HG02678 (cell line): Measurements from ENCODE around the gene TAOK2.

ENCODE experiments used
- ATAC-seq: cut with Tn5 transposase; IDR thresholded peaks from one replicate; pipeline ENCODE4 v1.9.1; 2021; ENCODE audit warnings: mild to moderate bottlenecking, moderate library complexity; ENCODE audit not compliant: unreplicated experiment

Gene TAOK2

DNA sequence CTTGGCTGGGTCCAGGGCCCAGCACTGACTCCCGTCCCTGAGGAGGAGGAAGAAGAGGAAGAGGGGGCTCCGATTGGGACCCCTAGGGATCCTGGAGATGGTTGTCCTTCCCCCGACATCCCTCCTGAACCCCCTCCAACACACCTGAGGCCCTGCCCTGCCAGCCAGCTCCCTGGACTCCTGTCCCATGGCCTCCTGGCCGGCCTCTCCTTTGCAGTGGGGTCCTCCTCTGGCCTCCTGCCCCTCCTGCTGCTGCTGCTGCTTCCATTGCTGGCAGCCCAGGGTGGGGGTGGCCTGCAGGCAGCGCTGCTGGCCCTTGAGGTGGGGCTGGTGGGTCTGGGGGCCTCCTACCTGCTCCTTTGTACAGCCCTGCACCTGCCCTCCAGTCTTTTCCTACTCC, 13.3 kb downstream of the TAOK2 start:
- no peak for ATAC-seq

DNA sequence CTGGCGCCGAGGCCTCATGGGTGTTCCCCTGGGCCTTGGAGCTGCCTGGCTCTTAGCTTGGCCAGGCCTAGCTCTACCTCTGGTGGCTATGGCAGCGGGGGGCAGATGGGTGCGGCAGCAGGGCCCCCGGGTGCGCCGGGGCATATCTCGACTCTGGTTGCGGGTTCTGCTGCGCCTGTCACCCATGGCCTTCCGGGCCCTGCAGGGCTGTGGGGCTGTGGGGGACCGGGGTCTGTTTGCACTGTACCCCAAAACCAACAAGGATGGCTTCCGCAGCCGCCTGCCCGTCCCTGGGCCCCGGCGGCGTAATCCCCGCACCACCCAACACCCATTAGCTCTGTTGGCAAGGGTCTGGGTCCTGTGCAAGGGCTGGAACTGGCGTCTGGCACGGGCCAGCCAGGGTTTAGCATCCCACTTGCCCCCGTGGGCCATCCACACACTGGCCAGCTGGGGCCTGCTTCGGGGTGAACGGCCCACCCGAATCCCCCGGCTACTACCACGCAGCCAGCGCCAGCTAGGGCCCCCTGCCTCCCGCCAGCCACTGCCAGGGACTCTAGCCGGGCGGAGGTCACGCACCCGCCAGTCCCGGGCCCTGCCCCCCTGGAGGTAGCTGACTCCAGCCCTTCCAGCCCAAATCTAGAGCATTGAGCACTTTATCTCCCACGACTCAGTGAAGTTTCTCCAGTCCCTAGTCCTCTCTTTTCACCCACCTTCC, 13.9 kb downstream of the TAOK2 start:
- ATAC-seq, result no peak

DNA sequence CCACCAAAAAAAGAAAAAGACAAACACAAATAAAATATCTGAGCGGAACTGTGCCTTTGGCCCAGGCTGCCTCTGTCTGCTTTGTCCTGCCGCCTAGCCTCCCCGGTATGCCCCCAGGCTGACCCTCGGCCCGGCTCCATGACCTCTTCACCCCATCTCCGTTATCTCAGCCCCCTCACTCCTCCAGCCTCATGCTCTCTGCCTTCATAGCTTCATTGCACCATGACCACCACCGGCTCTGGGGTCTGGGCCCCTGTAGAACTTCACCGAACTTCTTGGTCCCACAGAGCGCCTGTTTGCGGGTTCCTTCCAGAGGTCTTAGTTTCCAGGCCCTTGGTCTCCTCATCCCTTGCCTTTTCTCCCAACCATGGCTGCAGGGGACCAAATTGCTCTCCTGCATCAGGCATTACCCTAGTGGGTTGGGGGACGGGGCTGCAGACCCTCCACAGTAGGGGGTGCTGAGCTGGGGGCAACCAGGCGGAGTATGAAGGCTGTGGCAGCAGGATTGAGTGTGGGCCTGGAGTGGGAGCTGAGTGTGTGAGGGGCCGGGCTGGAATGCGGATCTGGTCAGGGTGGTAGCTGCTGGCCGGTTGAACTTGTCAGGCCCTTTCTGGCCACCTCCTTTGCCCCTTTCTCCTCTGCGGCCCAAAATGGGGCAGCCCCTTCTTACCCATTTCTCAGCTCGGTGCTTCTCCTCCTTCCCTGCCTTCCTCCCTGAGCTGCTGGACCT, 14.8 kb downstream of the TAOK2 start:
- no peak for ATAC-seq

DNA sequence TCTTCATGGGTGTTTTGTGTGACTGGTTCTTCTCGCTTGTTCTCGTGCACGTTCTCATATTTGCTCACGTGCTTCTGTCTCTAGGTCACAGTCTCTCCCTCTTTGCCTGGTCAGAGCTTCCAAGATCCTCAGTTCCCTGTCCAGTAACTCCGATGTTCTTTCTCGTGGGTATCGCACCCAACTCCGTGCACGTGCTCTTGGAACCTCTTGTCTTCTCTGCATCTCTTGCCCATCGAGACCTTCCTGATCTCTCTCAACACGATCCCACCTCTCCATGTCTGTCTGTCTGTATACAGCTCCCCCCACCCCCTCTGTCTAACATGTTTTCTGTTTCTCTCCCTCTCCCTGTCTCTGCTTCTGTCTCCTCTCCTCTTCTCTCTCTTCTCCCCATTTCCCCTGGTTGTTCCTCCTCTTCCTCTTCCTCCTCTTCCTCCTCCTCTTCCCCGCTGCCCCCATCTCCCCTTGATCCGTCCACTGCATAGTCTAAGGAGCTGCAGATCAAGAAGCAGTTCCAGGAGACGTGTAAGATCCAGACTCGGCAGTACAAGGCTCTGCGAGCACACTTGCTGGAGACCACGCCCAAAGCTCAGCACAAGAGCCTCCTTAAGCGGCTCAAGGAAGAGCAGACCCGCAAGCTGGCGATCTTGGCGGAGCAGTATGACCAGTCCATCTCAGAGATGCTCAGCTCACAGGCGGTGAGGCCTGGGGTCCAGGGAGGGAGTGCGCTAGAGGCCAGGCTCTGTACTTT, 15.6 kb downstream of the TAOK2 start:
- ATAC-seq, result no peak

DNA sequence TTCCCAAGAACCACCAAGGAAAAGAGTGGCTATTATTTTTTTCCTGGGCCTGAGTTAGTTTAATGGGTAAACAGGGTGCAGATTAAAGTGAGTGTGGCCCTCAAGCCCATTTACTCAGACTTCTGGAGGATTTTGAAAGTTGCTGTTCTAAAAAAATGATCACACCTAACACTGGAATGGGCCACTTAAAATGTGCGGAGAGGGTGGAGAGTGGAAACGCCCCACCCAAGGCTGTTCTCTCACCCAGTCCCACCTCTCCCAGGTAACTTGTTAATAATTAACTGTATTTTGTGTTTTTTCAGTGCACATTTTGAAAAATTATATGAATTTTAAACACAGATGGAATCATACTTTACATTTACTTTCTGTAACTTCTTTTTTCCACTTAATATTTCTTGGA, 16.4 kb downstream of the TAOK2 start:
- ATAC-seq, result no peak

DNA sequence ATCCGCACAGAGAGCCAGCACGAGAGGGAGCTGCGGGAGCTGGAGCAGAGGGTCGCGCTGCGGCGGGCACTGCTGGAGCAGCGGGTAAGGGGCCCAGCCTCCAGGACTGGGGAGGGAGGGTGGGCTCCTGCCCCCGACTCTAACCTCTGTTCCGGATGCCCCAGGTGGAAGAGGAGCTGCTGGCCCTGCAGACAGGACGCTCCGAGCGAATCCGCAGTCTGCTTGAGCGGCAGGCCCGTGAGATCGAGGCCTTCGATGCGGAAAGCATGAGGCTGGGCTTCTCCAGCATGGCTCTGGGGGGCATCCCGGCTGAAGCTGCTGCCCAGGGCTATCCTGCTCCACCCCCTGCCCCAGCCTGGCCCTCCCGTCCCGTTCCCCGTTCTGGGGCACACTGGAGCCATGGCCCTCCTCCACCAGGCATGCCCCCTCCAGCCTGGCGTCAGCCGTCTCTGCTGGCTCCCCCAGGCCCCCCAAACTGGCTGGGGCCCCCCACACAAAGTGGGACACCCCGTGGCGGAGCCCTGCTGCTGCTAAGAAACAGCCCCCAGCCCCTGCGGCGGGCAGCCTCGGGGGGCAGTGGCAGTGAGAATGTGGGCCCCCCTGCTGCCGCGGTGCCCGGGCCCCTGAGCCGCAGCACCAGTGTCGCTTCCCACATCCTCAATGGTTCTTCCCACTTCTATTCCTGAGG, 17.4 kb downstream of the TAOK2 start:
- no peak for ATAC-seq

DNA sequence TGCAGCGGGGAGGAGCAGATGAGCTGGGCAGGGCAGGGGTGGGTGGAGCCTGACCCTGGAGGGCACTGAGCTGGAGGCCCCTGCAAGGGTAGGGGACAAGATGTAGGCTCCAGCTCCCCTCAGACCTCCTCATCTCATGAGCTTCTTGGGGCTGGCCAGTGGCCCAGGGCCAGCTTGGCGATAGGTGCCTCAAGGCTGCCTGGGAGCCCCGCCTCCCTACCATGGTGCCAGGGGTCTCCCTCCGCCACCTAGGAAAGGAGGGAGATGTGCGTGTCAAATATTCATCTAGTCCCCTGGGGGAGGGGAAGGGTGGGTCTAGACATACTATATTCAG, 17.9 kb downstream of the TAOK2 start:
- ATAC-seq, result no peak

DNA sequence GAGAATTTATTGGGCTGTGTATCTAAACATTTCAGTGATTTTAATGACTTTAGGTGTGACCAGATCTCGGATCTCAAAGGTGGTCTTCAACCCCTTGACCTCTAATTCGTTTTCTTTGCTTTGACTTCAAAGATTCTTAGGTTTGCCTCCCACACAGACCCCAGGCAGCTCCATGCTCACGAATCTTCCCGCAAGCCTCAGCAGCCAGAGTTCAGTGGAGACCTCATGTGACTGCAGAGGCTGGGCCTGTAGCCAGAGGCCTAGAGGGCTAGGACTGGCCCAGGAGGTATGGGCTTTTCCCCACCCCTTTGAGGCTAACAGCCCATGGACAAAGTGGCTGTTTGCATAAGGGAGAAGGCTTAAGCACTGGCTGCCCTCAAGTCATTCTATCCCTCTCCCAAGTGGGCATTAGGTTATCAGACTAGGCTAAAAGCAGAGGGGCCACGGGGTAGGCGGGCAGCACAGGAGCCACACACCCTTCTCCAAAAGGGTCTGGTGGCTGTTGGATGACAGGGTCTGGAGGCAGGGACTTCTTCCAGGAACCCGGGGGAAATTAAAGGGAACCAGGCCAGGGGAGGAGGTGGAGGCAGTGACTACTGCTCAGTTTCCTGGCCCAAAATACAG, 18.8 kb downstream of the TAOK2 start:
- no peak for ATAC-seq

DNA sequence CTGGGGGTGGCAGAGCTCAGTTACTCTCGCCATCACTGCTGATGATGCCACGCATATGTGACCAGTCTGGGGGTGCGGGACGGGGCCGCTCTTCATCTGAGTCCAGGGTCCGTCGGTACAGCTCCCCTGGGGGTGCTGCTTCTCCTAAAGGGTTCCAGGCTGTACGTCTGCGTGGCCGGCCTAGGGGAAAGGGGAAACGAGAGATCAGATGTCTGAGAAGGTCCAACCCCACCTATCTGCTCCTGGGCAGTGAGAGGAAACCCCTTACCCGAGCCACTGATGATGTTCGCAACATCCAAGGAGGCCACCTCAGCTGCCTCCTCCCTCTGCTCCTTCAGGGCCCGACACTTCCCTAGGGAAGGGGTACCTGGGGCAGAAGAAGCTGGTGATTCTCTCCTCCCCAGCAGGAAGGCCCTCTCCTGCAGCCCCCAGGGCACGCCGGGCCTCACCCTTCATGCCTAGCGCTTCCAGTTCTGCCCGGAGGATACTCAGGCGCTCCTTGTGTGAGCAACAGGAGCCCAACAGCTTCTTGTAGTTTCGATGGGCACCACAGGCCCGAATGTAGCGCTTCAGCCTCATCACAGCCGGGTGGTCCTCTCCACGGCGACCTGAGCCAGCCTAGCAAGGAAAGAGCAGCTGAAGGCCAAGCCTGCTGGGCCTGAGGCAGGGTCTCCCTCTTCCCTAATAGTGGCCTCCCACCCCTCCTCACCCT, 19.7 kb downstream of the TAOK2 start:
- ATAC-seq, result no peak

DNA sequence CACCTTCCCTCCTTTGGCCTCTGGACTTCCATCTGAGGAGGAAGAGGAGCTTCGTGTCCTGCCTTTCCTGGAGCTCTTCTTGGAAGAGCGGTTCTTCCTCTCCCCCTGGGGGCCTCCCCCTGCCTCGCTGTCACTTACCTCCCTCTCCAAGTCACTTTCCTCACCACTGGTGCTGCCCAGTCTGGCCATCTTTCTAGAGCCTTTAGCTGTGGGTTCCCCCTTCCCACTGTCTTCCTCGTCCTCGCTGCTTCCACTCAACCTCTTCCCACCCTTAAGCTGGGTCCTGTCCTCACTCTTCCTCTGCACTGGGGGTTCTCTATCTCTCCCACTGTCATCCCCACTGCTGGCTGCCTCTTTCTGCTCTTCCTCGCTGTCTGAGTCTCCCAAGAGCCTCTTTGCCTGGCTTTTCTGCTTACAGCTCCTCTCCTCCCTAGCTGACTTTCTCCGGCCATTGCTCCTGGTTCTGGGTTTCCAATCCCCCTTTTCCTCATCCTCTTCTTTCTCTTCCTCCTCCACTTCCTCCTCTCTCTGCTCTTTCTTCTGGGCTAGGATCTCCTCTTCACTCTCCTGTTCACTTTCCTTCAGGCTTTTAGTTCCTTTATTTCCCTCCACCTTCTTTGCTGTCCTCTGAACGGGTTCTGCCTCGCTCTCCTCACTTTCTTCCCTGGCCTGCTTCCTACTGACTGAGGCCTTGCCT, 20.4 kb downstream of the TAOK2 start:
- no peak for ATAC-seq

DNA sequence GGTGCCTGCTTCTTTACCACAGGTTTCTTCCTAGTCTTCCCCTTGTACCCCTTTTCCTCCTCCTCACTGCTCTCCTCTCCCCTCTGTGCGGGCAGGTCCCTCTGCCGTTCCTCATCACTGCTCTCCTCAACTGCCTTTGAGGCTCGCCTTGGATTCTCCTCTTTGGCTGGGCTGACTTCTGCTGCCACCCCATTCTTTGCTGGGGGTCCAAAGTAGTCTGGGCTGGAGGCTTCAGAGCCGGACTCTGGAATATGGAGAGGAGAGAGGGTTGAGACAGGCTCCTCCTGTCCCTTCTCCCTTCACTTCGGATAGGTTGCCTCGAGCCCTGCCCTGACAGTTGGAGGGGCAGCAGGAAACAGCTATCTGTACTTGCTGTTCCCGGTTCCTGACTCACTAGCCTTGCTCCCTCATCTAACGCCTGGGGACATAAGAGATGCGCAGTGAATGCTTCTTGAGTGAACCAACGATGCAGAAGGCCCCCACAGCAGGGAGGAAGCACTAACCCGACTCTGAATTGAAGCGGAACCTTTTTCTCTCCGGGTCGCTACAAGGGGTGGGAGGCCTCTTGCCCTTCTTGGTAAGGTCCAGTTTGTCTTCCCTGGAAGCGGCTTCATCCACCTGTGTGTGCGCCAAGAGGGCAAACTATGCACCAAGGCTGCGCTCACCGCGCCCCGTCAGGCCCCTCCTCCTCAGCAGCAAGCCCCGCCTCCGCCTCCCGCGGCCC, 21.1 kb downstream of the TAOK2 start:
- peak; percentile 26 for ATAC-seq

DNA sequence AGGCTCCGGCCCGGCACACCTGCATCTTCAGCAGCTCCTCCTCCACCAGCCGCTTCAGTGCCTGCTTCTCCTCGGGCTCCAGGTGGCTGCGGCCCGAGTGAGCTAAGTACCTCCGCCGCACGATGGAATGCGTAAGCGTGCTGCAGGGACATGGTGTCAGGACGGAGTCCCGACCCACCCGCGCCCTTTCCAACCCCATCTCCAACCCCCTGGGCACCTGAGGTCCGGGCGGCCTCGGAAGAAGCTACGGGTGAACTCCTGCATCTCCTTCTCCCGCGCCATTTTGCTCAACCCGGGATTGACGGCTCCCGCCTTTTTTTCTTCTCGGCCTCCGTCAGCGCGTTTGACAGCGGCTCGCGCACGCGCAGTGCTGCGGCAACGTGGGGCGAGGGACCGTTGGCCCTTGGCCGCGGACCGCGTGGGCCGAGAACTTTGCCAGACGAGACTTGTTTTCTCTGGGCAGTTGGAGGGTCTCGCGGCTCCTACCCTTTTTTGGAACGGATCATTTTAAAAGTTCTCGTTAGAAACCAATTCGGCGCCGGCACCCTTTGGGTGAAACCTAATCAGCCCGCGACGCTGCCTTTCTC, 21.7 kb downstream of the TAOK2 start, which contains the start of gene HIRIP3:
Gene HIRIP3 (minus strand): TSS at position 294 of the 587 bp plus-strand sequence. CDS start 12 bp downstream, at position 282.
- ATAC-seq, result peak; percentile 59

DNA sequence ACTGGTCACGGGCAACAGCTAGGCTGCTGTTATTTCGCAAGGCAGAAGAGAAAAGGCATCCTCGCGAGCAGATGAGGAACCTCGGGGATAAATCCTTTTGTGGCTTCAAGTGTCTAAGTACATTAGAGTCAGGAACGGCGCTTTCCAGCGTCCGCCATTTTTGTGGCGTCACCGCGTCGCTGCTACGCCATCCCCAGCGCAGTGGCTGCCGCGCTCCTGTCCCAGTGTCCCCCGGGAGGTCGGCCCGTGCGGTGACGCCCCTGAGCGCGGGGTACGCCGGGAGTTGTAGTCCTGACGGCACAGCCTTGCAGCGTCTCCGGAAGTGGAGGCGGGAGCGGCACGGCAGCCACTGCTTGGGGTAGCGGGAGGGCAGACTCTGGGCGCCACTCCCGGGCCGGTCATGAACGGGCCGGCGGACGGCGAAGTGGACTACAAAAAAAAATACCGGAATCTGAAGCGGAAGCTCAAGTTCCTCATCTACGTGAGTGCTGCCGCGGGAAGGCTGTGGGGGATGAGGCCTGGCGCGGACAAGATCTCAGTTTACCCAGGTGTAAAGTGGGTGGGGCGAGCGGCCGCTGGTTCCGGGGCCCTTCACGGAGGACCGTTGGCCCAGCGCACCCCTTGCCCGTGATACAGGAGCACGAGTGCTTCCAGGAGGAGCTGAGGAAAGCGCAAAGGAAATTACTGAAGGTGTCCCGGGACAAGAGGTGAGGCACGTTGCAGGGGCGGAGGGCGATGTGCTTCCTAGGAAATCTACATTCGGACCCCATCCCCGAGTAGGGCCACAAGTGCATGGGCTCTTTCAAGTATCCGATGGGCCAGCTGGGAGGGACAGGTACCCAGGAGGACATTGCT, 22.5 kb downstream of the TAOK2 start, which contains the start of gene INO80E:
Gene INO80E (plus strand): TSS at position 331 of the 855 bp plus-strand sequence. CDS start 70 bp downstream, at position 401.
- ATAC-seq, result peak; percentile 92

DNA sequence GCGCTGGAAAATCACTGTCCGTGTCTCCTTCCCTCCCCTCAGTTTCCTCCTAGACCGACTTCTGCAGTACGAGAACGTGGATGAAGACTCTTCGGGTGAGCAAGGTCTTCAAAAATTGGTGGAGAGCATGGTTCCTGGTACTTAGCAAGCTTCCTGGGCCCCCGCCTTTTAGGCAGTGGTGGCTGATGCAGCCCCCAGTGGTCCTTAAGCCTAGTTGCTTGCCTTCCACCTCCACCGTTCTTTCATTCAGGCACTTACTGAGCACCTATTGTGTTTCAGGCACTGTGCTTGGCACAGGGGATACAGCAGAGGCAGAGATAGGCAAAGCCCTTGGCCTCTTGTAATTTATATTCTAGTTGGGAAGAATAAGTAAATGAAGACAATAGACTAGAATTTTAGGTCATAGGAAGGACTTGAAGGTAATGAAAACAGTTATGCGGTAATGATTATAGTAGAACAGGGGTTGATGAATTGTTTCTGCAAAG, 23.1 kb downstream of the TAOK2 start:
- ATAC-seq, result no peak

DNA sequence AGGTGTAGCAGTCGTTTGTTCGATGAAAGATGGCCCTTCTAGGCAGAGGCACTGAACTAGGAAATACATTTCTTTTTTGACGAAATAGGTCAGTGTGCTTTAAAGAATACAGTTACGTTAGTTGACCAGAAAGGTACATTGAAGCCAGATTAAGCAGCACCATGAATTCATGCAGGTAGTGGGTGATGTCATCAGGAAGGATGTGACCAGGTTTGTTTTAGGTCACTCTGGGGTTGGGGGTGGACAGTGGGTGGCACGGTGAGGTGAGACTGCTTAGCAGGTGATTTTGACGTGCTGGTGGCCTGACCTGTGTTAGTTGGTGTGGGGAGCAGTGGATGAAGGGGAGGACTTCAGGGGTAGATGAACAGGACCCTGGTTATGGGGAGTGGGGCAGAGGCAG, 25.9 kb downstream of the TAOK2 start:
- ATAC-seq, result no peak

DNA sequence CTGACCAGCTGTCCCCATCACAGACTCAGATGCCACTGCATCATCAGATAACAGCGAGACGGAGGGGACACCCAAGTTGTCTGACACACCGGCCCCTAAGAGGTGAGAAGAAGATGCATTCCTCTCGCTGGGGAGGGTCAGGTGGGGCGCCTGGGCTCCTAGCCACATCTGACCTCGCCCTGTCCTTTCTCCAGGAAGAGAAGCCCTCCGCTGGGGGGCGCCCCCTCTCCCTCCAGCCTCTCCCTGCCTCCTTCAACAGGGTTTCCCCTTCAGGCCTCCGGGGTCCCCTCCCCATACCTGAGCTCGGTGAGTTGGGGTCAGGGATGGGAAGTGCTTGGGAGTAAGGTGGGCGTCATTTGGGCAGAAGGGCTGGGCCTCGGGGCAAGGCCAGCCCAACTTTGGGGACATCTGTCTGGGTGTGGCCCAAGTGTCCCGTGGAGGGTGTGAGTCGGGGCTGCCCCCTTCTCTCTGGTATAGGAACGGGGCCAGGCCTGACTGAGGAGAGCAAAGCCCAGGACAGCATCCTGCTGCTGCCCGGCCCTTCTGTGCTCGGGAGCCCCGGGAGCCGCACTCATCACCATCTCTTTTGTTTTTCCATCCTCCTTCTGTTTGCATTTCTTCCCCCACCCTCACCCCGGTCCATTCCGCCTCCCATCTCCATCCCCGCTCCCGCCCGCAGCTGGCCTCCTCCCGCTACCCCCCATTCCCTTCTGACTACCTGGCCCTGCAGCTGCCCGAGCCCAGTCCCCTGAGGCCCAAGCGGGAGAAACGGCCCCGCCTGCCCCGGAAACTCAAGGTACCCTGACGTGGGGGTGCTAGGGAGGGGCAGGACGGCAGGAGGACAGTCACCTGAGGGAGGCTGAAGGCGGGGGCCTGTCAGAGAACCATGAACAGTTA, 27.3 kb downstream of the TAOK2 start:
- ATAC-seq, result no peak
